NCI-H2196 (cell line): ENCODE results near the gene ALOX5AP.

Experiments used
- DNase-seq: peaks from one replicate; lab custom pipeline; 2025; ENCODE audit not compliant: unreplicated experiment; lab: John Stamatoyannopoulos, UW

Gene ALOX5AP

GRCh38 chr13:30714629-30715371 is 20.5 kb upstream of the ALOX5AP start:
- DNase-seq, result no peak

GRCh38 chr13:30715372-30715756 is 20.0 kb upstream of the ALOX5AP start:
- no peak for DNase-seq

- no peak for DNase-seq
Observed at GRCh38 chr13:30715837-30716236, 19.5 kb upstream of the ALOX5AP start.

- DNase-seq, result no peak
Observed at GRCh38 chr13:30718661-30719524, 16.4 kb upstream of the ALOX5AP start.

- DNase-seq, result no peak
Observed at GRCh38 chr13:30719525-30719914, 15.8 kb upstream of the ALOX5AP start.

- DNase-seq, result no peak
Observed at GRCh38 chr13:30720172-30720869, 15.0 kb upstream of the ALOX5AP start.

GRCh38 chr13:30721936-30722335 is 13.4 kb upstream of the ALOX5AP start:
- DNase-seq, result no peak

- DNase-seq, result no peak
Observed at GRCh38 chr13:30722361-30722760, 13.0 kb upstream of the ALOX5AP start.

- no peak for DNase-seq
Observed at GRCh38 chr13:30724778-30725177, 10.6 kb upstream of the ALOX5AP start.

- DNase-seq, result no peak
Observed at GRCh38 chr13:30725326-30726085, 9.8 kb upstream of the ALOX5AP start.

- no peak for DNase-seq
Observed at GRCh38 chr13:30726192-30726591, 9.2 kb upstream of the ALOX5AP start.

GRCh38 chr13:30727491-30728355 is 7.6 kb upstream of the ALOX5AP start:
- DNase-seq, result no peak

- DNase-seq, result no peak
Observed at GRCh38 chr13:30729801-30730200, 5.5 kb upstream of the ALOX5AP start.

GRCh38 chr13:30730526-30730925 is 4.8 kb upstream of the ALOX5AP start:
- no peak for DNase-seq

- DNase-seq, result no peak
Observed at GRCh38 chr13:30731361-30732045, 3.8 kb upstream of the ALOX5AP start.

GRCh38 chr13:30732046-30732390 is 3.3 kb upstream of the ALOX5AP start:
- DNase-seq, result no peak

GRCh38 chr13:30734439-30734838 is 904 bp upstream of the ALOX5AP start:
- no peak for DNase-seq

- no peak for DNase-seq
Observed at GRCh38 chr13:30735872-30736175, 481 bp downstream of the ALOX5AP start.

GRCh38 chr13:30736461-30737320 is 1.3 kb downstream of the ALOX5AP start:
- no peak for DNase-seq
